ENCODE measurements around the gene FOXO1. TPM values are rescaled to one million over a fixed set of nuclear protein-coding genes. Genes with fewer than 3 reads are reported as not detected.

FOXO1 gene
- total and polyA plus RNA-seq, 2 experiments from 2014 or later: 32.4 to 68.0 TPM

DNA sequence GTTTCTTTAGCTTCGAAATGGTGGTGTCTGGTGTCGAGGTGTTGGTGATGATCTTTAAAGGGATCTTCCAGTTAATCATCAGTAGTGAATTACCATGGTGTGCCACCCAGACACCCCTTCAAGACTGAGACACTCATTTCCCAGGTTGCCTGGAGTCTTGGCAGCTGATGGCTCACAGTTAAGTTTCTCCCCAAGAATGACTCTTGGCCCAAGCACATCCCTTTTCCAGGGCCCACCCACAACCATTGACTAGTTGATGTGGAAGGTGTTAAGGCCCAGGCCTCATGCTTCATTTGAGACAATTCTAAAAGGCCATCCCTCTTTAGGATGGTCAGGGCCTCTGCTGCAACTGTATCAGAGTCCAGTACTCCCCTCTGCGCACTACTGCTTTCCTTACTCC lies 145.5 kb downstream of the FOXO1 start (continued):
- TF ChIP-seq, protein P1, sequence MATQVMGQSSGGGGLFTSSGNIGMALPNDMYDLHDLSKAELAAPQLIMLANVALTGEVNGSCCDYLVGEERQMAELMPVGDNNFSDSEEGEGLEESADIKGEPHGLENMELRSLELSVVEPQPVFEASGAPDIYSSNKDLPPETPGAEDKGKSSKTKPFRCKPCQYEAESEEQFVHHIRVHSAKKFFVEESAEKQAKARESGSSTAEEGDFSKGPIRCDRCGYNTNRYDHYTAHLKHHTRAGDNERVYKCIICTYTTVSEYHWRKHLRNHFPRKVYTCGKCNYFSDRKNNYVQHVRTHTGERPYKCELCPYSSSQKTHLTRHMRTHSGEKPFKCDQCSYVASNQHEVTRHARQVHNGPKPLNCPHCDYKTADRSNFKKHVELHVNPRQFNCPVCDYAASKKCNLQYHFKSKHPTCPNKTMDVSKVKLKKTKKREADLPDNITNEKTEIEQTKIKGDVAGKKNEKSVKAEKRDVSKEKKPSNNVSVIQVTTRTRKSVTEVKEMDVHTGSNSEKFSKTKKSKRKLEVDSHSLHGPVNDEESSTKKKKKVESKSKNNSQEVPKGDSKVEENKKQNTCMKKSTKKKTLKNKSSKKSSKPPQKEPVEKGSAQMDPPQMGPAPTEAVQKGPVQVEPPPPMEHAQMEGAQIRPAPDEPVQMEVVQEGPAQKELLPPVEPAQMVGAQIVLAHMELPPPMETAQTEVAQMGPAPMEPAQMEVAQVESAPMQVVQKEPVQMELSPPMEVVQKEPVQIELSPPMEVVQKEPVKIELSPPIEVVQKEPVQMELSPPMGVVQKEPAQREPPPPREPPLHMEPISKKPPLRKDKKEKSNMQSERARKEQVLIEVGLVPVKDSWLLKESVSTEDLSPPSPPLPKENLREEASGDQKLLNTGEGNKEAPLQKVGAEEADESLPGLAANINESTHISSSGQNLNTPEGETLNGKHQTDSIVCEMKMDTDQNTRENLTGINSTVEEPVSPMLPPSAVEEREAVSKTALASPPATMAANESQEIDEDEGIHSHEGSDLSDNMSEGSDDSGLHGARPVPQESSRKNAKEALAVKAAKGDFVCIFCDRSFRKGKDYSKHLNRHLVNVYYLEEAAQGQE (IDR thresholded peaks at IDR 0.05; ENCODE audit: unreplicated experiment): no peak
- TF ChIP-seq JUNB (IDR thresholded peaks at IDR 0.05; ENCODE audit: unreplicated experiment): no peak
- TF ChIP-seq ZNF331 (CRISPR knock-in tag; IDR thresholded peaks at IDR 0.05; ENCODE audit: low read depth): no peak
- TF ChIP-seq CREB1 (CRISPR knock-in tag; IDR thresholded peaks at IDR 0.05; ENCODE audit: low read depth): no peak
- TF ChIP-seq, protein P2, sequence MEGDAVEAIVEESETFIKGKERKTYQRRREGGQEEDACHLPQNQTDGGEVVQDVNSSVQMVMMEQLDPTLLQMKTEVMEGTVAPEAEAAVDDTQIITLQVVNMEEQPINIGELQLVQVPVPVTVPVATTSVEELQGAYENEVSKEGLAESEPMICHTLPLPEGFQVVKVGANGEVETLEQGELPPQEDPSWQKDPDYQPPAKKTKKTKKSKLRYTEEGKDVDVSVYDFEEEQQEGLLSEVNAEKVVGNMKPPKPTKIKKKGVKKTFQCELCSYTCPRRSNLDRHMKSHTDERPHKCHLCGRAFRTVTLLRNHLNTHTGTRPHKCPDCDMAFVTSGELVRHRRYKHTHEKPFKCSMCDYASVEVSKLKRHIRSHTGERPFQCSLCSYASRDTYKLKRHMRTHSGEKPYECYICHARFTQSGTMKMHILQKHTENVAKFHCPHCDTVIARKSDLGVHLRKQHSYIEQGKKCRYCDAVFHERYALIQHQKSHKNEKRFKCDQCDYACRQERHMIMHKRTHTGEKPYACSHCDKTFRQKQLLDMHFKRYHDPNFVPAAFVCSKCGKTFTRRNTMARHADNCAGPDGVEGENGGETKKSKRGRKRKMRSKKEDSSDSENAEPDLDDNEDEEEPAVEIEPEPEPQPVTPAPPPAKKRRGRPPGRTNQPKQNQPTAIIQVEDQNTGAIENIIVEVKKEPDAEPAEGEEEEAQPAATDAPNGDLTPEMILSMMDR (conservative IDR thresholded peaks at IDR 0.05; ENCODE audit: low read depth in 2 of 2): no peak
- no peak for TF ChIP-seq EZH2 (IDR thresholded peaks at IDR 0.05; ENCODE audit: low read depth, unreplicated experiment)
- no peak for TF ChIP-seq STAT1 (IDR thresholded peaks at IDR 0.05; ENCODE audit: unreplicated experiment)

DNA sequence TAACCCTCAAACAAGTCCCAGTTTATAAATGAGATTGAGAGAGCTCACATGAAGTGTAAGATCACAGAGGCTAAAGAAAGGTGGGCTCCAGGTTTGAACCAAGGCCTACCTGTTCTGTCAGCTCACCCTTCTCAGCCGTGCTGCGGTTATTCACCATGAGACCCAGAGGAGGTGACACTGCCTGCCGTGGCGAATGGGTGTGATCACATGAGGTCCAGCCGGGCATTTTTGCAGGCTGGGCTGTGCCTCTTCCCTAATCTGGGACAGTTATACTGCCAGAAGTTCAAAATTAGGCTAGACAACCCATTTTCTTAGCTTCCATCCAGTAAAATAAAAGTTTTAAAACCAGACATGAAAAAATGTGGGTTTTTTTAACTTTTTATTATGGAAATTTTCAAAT lies 146.8 kb downstream of the FOXO1 start:
- no peak overlapping the region for H3K27ac Mint-ChIP-seq
- DNase-seq (ENCODE audit: low spot score) (peak; percentile 20), ATAC-seq (no peak)
- no peaks in the 10 kb centered on the region for H4K20me1 ChIP-seq (replicated peaks; ENCODE audit: insufficient read depth)
- no peaks in the 10 kb centered on the region for H3K36me3 Mint-ChIP-seq (ENCODE audit: low read depth)
- H3K4me1 ChIP-seq (ENCODE audit: insufficient read depth): no peaks in the 10 kb centered on the region
- no peak overlapping the region for H3K4me3 ChIP-seq
- peaks cover 4% of the 10 kb centered on the region for H3K27me3 Mint-ChIP-seq (ENCODE audit: insufficient read depth, low read depth, poor library complexity)
- no peaks in the 10 kb centered on the region for H3K9me3 Mint-ChIP-seq
- H3K9me2 ChIP-seq (ENCODE audit: insufficient read depth): peaks cover 4% of the 10 kb centered on the region; the same call in 1 of the 2 replicates
- no peak overlapping the region for H3K27ac ChIP-seq (ENCODE audit: low read depth)
- no peaks in the 10 kb centered on the region for H3K27me3 ChIP-seq (ENCODE audit: insufficient read depth)
- no peaks in the 10 kb centered on the region for H3K79me2 ChIP-seq (replicated peaks; ENCODE audit: insufficient read depth)
- no peaks in the 10 kb centered on the region for H3K36me3 ChIP-seq (ENCODE audit: insufficient read depth)
- no peak overlapping the region for H3K4me3 Mint-ChIP-seq
- H3F3A ChIP-seq (replicated peaks; ENCODE audit: low read depth): no peaks in the 10 kb centered on the region
- H3K4me1 Mint-ChIP-seq: peaks cover 9% of the 10 kb centered on the region; the same call in 2 of the 3 replicates
- no peak overlapping the region for H3K4me2 ChIP-seq
- no peak overlapping the region for H2AFZ ChIP-seq
- TF ChIP-seq, protein P3, sequence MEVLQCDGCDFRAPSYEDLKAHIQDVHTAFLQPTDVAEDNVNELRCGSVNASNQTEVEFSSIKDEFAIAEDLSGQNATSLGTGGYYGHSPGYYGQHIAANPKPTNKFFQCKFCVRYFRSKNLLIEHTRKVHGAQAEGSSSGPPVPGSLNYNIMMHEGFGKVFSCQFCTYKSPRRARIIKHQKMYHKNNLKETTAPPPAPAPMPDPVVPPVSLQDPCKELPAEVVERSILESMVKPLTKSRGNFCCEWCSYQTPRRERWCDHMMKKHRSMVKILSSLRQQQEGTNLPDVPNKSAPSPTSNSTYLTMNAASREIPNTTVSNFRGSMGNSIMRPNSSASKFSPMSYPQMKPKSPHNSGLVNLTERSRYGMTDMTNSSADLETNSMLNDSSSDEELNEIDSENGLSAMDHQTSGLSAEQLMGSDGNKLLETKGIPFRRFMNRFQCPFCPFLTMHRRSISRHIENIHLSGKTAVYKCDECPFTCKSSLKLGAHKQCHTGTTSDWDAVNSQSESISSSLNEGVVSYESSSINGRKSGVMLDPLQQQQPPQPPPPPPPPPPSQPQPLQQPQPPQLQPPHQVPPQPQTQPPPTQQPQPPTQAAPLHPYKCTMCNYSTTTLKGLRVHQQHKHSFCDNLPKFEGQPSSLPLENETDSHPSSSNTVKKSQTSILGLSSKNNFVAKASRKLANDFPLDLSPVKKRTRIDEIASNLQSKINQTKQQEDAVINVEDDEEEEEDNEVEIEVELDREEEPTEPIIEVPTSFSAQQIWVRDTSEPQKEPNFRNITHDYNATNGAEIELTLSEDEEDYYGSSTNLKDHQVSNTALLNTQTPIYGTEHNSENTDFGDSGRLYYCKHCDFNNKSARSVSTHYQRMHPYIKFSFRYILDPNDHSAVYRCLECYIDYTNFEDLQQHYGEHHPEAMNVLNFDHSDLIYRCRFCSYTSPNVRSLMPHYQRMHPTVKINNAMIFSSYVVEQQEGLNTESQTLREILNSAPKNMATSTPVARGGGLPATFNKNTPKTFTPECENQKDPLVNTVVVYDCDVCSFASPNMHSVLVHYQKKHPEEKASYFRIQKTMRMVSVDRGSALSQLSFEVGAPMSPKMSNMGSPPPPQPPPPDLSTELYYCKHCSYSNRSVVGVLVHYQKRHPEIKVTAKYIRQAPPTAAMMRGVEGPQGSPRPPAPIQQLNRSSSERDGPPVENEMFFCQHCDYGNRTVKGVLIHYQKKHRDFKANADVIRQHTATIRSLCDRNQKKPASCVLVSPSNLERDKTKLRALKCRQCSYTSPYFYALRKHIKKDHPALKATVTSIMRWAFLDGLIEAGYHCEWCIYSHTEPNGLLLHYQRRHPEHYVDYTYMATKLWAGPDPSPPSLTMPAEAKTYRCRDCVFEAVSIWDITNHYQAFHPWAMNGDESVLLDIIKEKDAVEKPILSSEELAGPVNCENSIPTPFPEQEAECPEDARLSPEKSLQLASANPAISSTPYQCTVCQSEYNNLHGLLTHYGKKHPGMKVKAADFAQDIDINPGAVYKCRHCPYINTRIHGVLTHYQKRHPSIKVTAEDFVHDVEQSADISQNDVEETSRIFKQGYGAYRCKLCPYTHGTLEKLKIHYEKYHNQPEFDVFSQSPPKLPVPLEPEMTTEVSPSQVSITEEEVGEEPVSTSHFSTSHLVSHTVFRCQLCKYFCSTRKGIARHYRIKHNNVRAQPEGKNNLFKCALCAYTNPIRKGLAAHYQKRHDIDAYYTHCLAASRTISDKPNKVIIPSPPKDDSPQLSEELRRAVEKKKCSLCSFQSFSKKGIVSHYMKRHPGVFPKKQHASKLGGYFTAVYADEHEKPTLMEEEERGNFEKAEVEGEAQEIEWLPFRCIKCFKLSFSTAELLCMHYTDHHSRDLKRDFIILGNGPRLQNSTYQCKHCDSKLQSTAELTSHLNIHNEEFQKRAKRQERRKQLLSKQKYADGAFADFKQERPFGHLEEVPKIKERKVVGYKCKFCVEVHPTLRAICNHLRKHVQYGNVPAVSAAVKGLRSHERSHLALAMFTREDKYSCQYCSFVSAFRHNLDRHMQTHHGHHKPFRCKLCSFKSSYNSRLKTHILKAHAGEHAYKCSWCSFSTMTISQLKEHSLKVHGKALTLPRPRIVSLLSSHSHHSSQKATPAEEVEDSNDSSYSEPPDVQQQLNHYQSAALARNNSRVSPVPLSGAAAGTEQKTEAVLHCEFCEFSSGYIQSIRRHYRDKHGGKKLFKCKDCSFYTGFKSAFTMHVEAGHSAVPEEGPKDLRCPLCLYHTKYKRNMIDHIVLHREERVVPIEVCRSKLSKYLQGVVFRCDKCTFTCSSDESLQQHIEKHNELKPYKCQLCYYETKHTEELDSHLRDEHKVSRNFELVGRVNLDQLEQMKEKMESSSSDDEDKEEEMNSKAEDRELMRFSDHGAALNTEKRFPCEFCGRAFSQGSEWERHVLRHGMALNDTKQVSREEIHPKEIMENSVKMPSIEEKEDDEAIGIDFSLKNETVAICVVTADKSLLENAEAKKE (CRISPR knock-in tag; IDR thresholded peaks at IDR 0.05): no peak
- TF ChIP-seq, protein P2 (conservative IDR thresholded peaks at IDR 0.05; ENCODE audit: low read depth in 2 of 2): no peak
- TF ChIP-seq CREB1 (CRISPR knock-in tag; IDR thresholded peaks at IDR 0.05; ENCODE audit: low read depth): no peak
- TF ChIP-seq EZH2phosphoT487 (IDR thresholded peaks at IDR 0.05; ENCODE audit: unreplicated experiment): no peak
- TF ChIP-seq ZNF331 (CRISPR knock-in tag; IDR thresholded peaks at IDR 0.05; ENCODE audit: low read depth): no peak
- TF ChIP-seq ZNF114 (CRISPR knock-in tag; IDR thresholded peaks at IDR 0.05): no peak
- no peak for TF ChIP-seq POLR2AphosphoS5 (IDR thresholded peaks at IDR 0.05; ENCODE audit: low read depth)
- no peak for TF ChIP-seq NANOG (IDR thresholded peaks at IDR 0.05; ENCODE audit: borderline replicate concordance)
